HEK293 (cell line): Measurements from ENCODE around the gene GALNT9.

ENCODE experiments used
- CTCF ChIA-PET: fragments of 350-600 bp; formaldehyde crosslinking; extraction: SDS; loops from one replicate; lab custom pipeline; 2021; ENCODE audit warnings: antibody characterized with exemption; lab: Yijun Ruan, JAX
- POLR2A ChIA-PET: fragments of 300-600 bp; formaldehyde crosslinking; extraction: SDS; loops from one replicate; lab custom pipeline; 2020; ENCODE audit warnings: antibody characterized with exemption, inconsistent platforms; lab: Yijun Ruan, JAX
- H3K27ac ChIP-seq: fragments of 200-500 bp; sonication (Bioruptor generic); 2 replicates; pipeline ENCODE4 v1.5.1; 2014; ENCODE audit warnings: low read depth, low read length, control low read depth, inconsistent platforms; ENCODE audit errors: extremely low read depth
- H3K36me3 ChIP-seq, 2 experiments: fragments of 200-500 bp in 1 of 2; sonication (Bioruptor generic) in 1 of 2; 1 replicate in 1 of 2; 2 replicates in 1 of 2; pipeline ENCODE4 v1.5.1; 2014 to 2017; ENCODE audit warnings: inconsistent platforms in 2 of 2, low read length in 2 of 2; ENCODE audit not compliant: control insufficient read depth in 2 of 2, insufficient read depth in 1 of 2
- H3K4me1 ChIP-seq: fragments of 200-500 bp; sonication (Bioruptor generic); 2 replicates; pipeline ENCODE4 v1.5.1; 2014; ENCODE audit warnings: mild to moderate bottlenecking, low read length, inconsistent platforms; ENCODE audit not compliant: control insufficient read depth, insufficient read depth
- H3K4me3 ChIP-seq: 2 replicates; pipeline ENCODE4 v1.5.1; 2011; ENCODE audit warnings: low read depth, mild to moderate bottlenecking, control low read depth, low read length, moderate library complexity
- H3K9me3 ChIP-seq: fragments of 200-500 bp; sonication (Bioruptor generic); 2 replicates; pipeline ENCODE4 v1.5.1; 2014; ENCODE audit warnings: low read depth, low read length, inconsistent platforms; ENCODE audit not compliant: control insufficient read depth, insufficient read depth
- BCL11A ChIP-seq: fragments of 450-650 bp; formaldehyde crosslinking; IDR thresholded peaks from 2 replicates; pipeline ENCODE4 v1.5.1; 2016; ENCODE audit warnings: low read depth, missing biosample characterization, missing genetic modification characterization
- EGR2 ChIP-seq: fragments of 450-650 bp; formaldehyde crosslinking; IDR thresholded peaks from 2 replicates; pipeline ENCODE4 v1.5.1; 2016; ENCODE audit warnings: low read depth, missing biosample characterization, missing genetic modification characterization
- GFI1B ChIP-seq: fragments of 450-650 bp; formaldehyde crosslinking; IDR thresholded peaks from 2 replicates; pipeline ENCODE4 v1.5.1; 2016; ENCODE audit warnings: missing biosample characterization, missing genetic modification characterization
- KLF10 ChIP-seq: fragments of 450-650 bp; IDR thresholded peaks from 2 replicates; pipeline ENCODE4 v1.5.1; 2018; ENCODE audit warnings: missing biosample characterization, mild to moderate bottlenecking, missing genetic modification characterization
- PRDM10 ChIP-seq: fragments of 450-650 bp; formaldehyde crosslinking; IDR thresholded peaks from 2 replicates; pipeline ENCODE4 v1.5.1; 2016; ENCODE audit warnings: missing biosample characterization, missing genetic modification characterization
- SETDB1 ChIP-seq: IDR thresholded peaks from one replicate; pipeline ENCODE4 v1.6.1; 2017; ENCODE audit warnings: mild to moderate bottlenecking, low read length, moderate library complexity, mixed read lengths; ENCODE audit not compliant: insufficient read length
- ZBTB20 ChIP-seq: fragments of 450-650 bp; formaldehyde crosslinking; IDR thresholded peaks from 2 replicates; pipeline ENCODE4 v1.5.1; 2016; ENCODE audit warnings: missing biosample characterization, missing genetic modification characterization
- ZBTB21 ChIP-seq: fragments of 450-650 bp; formaldehyde crosslinking; IDR thresholded peaks from 2 replicates; pipeline ENCODE4 v1.5.1; 2017; ENCODE audit warnings: missing biosample characterization, missing genetic modification characterization
- ZFHX2 ChIP-seq: fragments of 450-650 bp; formaldehyde crosslinking; conservative IDR thresholded peaks from 2 replicates; pipeline ENCODE4 v1.5.1; 2016; ENCODE audit warnings: missing biosample characterization, missing genetic modification characterization
- ZIC2 ChIP-seq: fragments of 450-650 bp; formaldehyde crosslinking; IDR thresholded peaks from 2 replicates; pipeline ENCODE4 v1.5.1; 2016; ENCODE audit warnings: missing biosample characterization, missing genetic modification characterization
- ZNF121 ChIP-seq: fragments of 450-650 bp; formaldehyde crosslinking; IDR thresholded peaks from 2 replicates; pipeline ENCODE4 v1.5.1; 2016; ENCODE audit warnings: missing biosample characterization, missing genetic modification characterization
- ZNF138 ChIP-seq: fragments of 450-650 bp; formaldehyde crosslinking; IDR thresholded peaks from 2 replicates; pipeline ENCODE4 v1.5.1; 2016; ENCODE audit warnings: missing biosample characterization, missing genetic modification characterization, borderline replicate concordance
- ZNF157 ChIP-seq: fragments of 450-650 bp; formaldehyde crosslinking; IDR thresholded peaks from 2 replicates; pipeline ENCODE4 v1.5.1; 2016; ENCODE audit warnings: missing biosample characterization, missing genetic modification characterization
- ZNF18 ChIP-seq: fragments of 450-650 bp; formaldehyde crosslinking; IDR thresholded peaks from 2 replicates; pipeline ENCODE4 v1.5.1; 2016; ENCODE audit warnings: missing biosample characterization, missing genetic modification characterization
- ZNF394 ChIP-seq: fragments of 450-650 bp; formaldehyde crosslinking; IDR thresholded peaks from 2 replicates; pipeline ENCODE4 v1.5.1; 2016; ENCODE audit warnings: missing biosample characterization, missing genetic modification characterization, mild to moderate bottlenecking, moderate library complexity, borderline replicate concordance
- ZNF544 ChIP-seq: fragments of 450-650 bp; formaldehyde crosslinking; IDR thresholded peaks from 2 replicates; pipeline ENCODE4 v1.5.0; 2017; ENCODE audit warnings: missing biosample characterization, missing genetic modification characterization
- ZSCAN16 ChIP-seq: fragments of 450-650 bp; formaldehyde crosslinking; IDR thresholded peaks from 2 replicates; pipeline ENCODE4 v1.5.1; 2016; ENCODE audit warnings: missing biosample characterization, missing genetic modification characterization

GALNT9 gene

GRCh38 chr12:132342251-132343227 lies 13.2 kb upstream of the GALNT9 start (continued):
- TF ChIP-seq ZNF18 (0 out of 2 replicates have a peak, but pooled peaks have one; percentile 64), GFI1B (tag by site-specific recombination) (no peak), ZNF121 (tag by site-specific recombination) (0 out of 2 replicates have a peak, but pooled peaks have one; percentile 8), ZIC2 (tag by site-specific recombination) (peak; percentile 46), ZNF157 (tag by site-specific recombination) (no peak), KLF10 (tag by site-specific recombination) (no peak), ZBTB20 (tag by site-specific recombination) (no peak), ZBTB21 (no peak)

- H3K9me3 ChIP-seq, result no peaks in the 10 kb centered on the region
Observed at GRCh38 chr12:132341318-132342050, 12.1 kb upstream of the GALNT9 start.

More at GRCh38 chr12:132341318-132342050, 12.1 kb upstream of the GALNT9 start:
- H3K36me3 ChIP-seq, result no peaks in the 10 kb centered on the region
- no peaks in the 10 kb centered on the region for H3K4me1 ChIP-seq
- no peak overlapping the region for H3K4me3 ChIP-seq
- TF ChIP-seq ZNF138 (tag by site-specific recombination) (no peak), EGR2 (tag by site-specific recombination) (peak; percentile 29; the same call in 1 of the 2 replicates), ZNF544 (tag by site-specific recombination) (no peak), SETDB1 (no peak), ZSCAN16 (tag by site-specific recombination) (no peak), ZNF394 (tag by site-specific recombination) (no peak), BCL11A (tag by site-specific recombination) (no peak), ZFHX2 (tag by site-specific recombination) (peak; percentile 64), PRDM10 (tag by site-specific recombination) (no peak)
- CTCF ChIA-PET, result no interaction called here
- H3K27ac ChIP-seq, result no peak overlapping the region
- POLR2A ChIA-PET, result no interaction called here
